Fibroblast of the aortic adventitia (primary cell): ENCODE measurements around the gene TPRN. TPM values are rescaled to one million over a fixed set of nuclear protein-coding genes. Genes with fewer than 3 reads are reported as not detected.

Experiments used
- DNase-seq: peaks from one replicate; pipeline ENCODE4 v3.0.0-alpha.2; 2010; ENCODE audit warnings: low read depth
- H3K4me3 ChIP-seq: 2 replicates; pipeline ENCODE4 v1.5.1; 2011; ENCODE audit warnings: low read depth, mild to moderate bottlenecking, control low read depth, low read length, moderate library complexity
- CTCF ChIP-seq: IDR thresholded peaks from 2 replicates; pipeline ENCODE4 v1.5.1; 2011; ENCODE audit warnings: mild to moderate bottlenecking, low read length, control low read depth, inconsistent platforms; ENCODE audit not compliant: insufficient read depth
- total RNA-seq: library from RNA; depleted of rRNA; stranded (reverse); fragments of >200 nt; gene quantifications from 2 replicates; pipeline ENCODE4 v1.2.3, GENCODE V29; 2012; ENCODE audit warnings: low replicate concordance

Gene TPRN
- total RNA-seq, 1 donor, result 8.0 TPM

GRCh38 chr9:137221506-137222111 is 21.1 kb upstream of the TPRN start:
- no peak for TF ChIP-seq CTCF
- peak overlapping the region; percentile 14 for H3K4me3 ChIP-seq
- no peak for DNase-seq

GRCh38 chr9:137221095-137221505 is 20.6 kb upstream of the TPRN start:
- no peak for DNase-seq
- no peak overlapping the region for H3K4me3 ChIP-seq
- no peak for TF ChIP-seq CTCF

- TF ChIP-seq CTCF, result no peak
- DNase-seq, result no peak
- no peak overlapping the region for H3K4me3 ChIP-seq
Observed at GRCh38 chr9:137220317-137221094, 20.0 kb upstream of the TPRN start.

GRCh38 chr9:137219757-137220316 is 19.3 kb upstream of the TPRN start:
- no peak for DNase-seq
- no peak overlapping the region for H3K4me3 ChIP-seq
- TF ChIP-seq CTCF, result no peak

- TF ChIP-seq CTCF, result no peak
- DNase-seq, result peak; percentile 55
- no peak overlapping the region for H3K4me3 ChIP-seq
Observed at GRCh38 chr9:137218754-137219271, 18.3 kb upstream of the TPRN start.

- DNase-seq, result no peak
- no peak overlapping the region for H3K4me3 ChIP-seq
- no peak for TF ChIP-seq CTCF
Observed at GRCh38 chr9:137218212-137218753, 17.7 kb upstream of the TPRN start.
